Globus pallidus (tissue), 1 donor: Measurements from ENCODE around the gene AMY2B.
"Not testable (repeated sequence)": the region's sequence is repeated elsewhere in the genome, so short reads cannot be mapped to it uniquely, and the experiment has no call there.

ENCODE experiments used
- DNase-seq: peaks from one replicate; pipeline ENCODE4 v3.0.0-alpha.2; 2015; ENCODE audit warnings: low spot score

The AMY2B gene

GRCh38 chr1:103571289-103571688 lies at the start of gene AMY2B:
AMY2B (plus strand) TSS chr1:103571589; CDS start chr1:103571603, 14 bp downstream.
- DNase-seq = not testable (repeated sequence)

GRCh38 chr1:103523346-103523745 lies 48.0 kb upstream of the AMY2B start:
- DNase-seq = no peak

- DNase-seq = peak; percentile 58
Observed at GRCh38 chr1:103525114-103525606, 46.2 kb upstream of the AMY2B start.

- peak; percentile 88 for DNase-seq
Observed at GRCh38 chr1:103525607-103526507, 45.5 kb upstream of the AMY2B start, which contains the start of gene RNPC3. RNPC3 (plus strand) TSS chr1:103525699; CDS start chr1:103526071, 372 bp downstream.

- no peak for DNase-seq
Observed at GRCh38 chr1:103527331-103527730, 44.1 kb upstream of the AMY2B start.

- no peak for DNase-seq
Observed at GRCh38 chr1:103529746-103530145, 41.6 kb upstream of the AMY2B start.

GRCh38 chr1:103538226-103538625 lies 33.2 kb upstream of the AMY2B start:
- DNase-seq = no peak

- DNase-seq = no peak
Observed at GRCh38 chr1:103541431-103541830, 30.0 kb upstream of the AMY2B start.

GRCh38 chr1:103546496-103546895 lies 24.9 kb upstream of the AMY2B start:
- no peak for DNase-seq

- no peak for DNase-seq
Observed at GRCh38 chr1:103547840-103548239, 23.5 kb upstream of the AMY2B start.

GRCh38 chr1:103560427-103560826 lies 11.0 kb upstream of the AMY2B start:
- no peak for DNase-seq

GRCh38 chr1:103561124-103561523 lies 10.3 kb upstream of the AMY2B start:
- DNase-seq = not testable (repeated sequence)

- DNase-seq = no peak
Observed at GRCh38 chr1:103561643-103562395, 9.6 kb upstream of the AMY2B start.

- no peak for DNase-seq
Observed at GRCh38 chr1:103563056-103563455, 8.3 kb upstream of the AMY2B start.

- DNase-seq = no peak
Observed at GRCh38 chr1:103569493-103569892, 1.9 kb upstream of the AMY2B start.

GRCh38 chr1:103576065-103576464 lies 4.7 kb downstream of the AMY2B start:
- no peak for DNase-seq

- not testable (repeated sequence) for DNase-seq
Observed at GRCh38 chr1:103576784-103577183, 5.4 kb downstream of the AMY2B start.

- no peak for DNase-seq
Observed at GRCh38 chr1:103582464-103582863, 11.1 kb downstream of the AMY2B start.

- DNase-seq = no peak
Observed at GRCh38 chr1:103583887-103584286, 12.5 kb downstream of the AMY2B start.

GRCh38 chr1:103584537-103584936 lies 13.1 kb downstream of the AMY2B start:
- DNase-seq = no peak

- not testable (repeated sequence) for DNase-seq
Observed at GRCh38 chr1:103602740-103603139, 31.4 kb downstream of the AMY2B start.

- no peak for DNase-seq
Observed at GRCh38 chr1:103616362-103616761, 45.0 kb downstream of the AMY2B start.
